Measurements from ENCODE around the gene FCN1.

FCN1 gene

GRCh38 chr9:134909511-134910481 is 7.9 kb downstream of the FCN1 start:
- DNase-seq (ENCODE audit: low read depth, low spot score): no peak
- H3K36me3 ChIP-seq (ENCODE audit: insufficient read depth, low read length): no peaks in the 10 kb centered on the region
- H3K27ac ChIP-seq: no peak overlapping the region
- H3K9me3 ChIP-seq (ENCODE audit: low read depth, low read length): no peaks in the 10 kb centered on the region
- H3K9ac ChIP-seq (ENCODE audit: insufficient read length): no peak overlapping the region
- no peak overlapping the region for H3K4me3 ChIP-seq
- no peak for TF ChIP-seq POLR2AphosphoS5 (IDR thresholded peaks at IDR 0.05; ENCODE audit: borderline replicate concordance, low read depth, low read length)

GRCh38 chr9:134908524-134909309 is 9.0 kb downstream of the FCN1 start:
- Histone ChIP-seq H3K4me3 (no peak overlapping the region), H3K9me3 (ENCODE audit: low read depth, low read length) (no peaks in the 10 kb centered on the region), H3K36me3 (ENCODE audit: insufficient read depth, low read length) (no peaks in the 10 kb centered on the region), H3K9ac (ENCODE audit: insufficient read length) (no peak overlapping the region), H3K27ac (no peak overlapping the region)
- no peak for DNase-seq (ENCODE audit: low read depth, low spot score)
- TF ChIP-seq EZH2 (IDR thresholded peaks at IDR 0.05): no peak
- no peak for TF ChIP-seq POLR2AphosphoS5 (IDR thresholded peaks at IDR 0.05; ENCODE audit: borderline replicate concordance, low read depth, low read length)
- TF ChIP-seq FOXP2 (optimal IDR thresholded peaks at IDR 0.05; ENCODE audit: control extremely low read depth, extremely low read length, insufficient read depth): no peak

GRCh38 chr9:134902936-134903335 is 14.8 kb downstream of the FCN1 start:
- Histone ChIP-seq H3K9ac (ENCODE audit: insufficient read length) (no peak overlapping the region), H3K27ac (no peak overlapping the region), H3K4me3 (no peak overlapping the region), H3K9me3 (ENCODE audit: low read depth, low read length) (no peaks in the 10 kb centered on the region), H3K36me3 (ENCODE audit: insufficient read depth, low read length) (no peaks in the 10 kb centered on the region)
- no peak for DNase-seq (ENCODE audit: low read depth, low spot score)
- no peak for TF ChIP-seq POLR2AphosphoS5 (IDR thresholded peaks at IDR 0.05; ENCODE audit: borderline replicate concordance, low read depth, low read length)
- no peak for TF ChIP-seq EZH2 (IDR thresholded peaks at IDR 0.05)
- no peak for TF ChIP-seq FOXP2 (optimal IDR thresholded peaks at IDR 0.05; ENCODE audit: control extremely low read depth, extremely low read length, insufficient read depth)

GRCh38 chr9:134899818-134900217 is 17.9 kb downstream of the FCN1 start:
- Histone ChIP-seq H3K36me3 (ENCODE audit: insufficient read depth, low read length) (no peaks in the 10 kb centered on the region), H3K9ac (ENCODE audit: insufficient read length) (no peak overlapping the region), H3K9me3 (ENCODE audit: low read depth, low read length) (no peaks in the 10 kb centered on the region; the same call in 1 of the 2 replicates), H3K4me3 (no peak overlapping the region), H3K27ac (no peak overlapping the region)
- TF ChIP-seq FOXP2 (optimal IDR thresholded peaks at IDR 0.05; ENCODE audit: control extremely low read depth, extremely low read length, insufficient read depth) (no peak), POLR2AphosphoS5 (IDR thresholded peaks at IDR 0.05; ENCODE audit: borderline replicate concordance, low read depth, low read length) (no peak), EZH2 (IDR thresholded peaks at IDR 0.05) (no peak)
- DNase-seq (ENCODE audit: low read depth, low spot score): no peak

- no peak for DNase-seq (ENCODE audit: low read depth, low spot score)
- Histone ChIP-seq H3K9me3 (ENCODE audit: low read depth, low read length) (no peaks in the 10 kb centered on the region; the same call in 1 of the 2 replicates), H3K27ac (no peak overlapping the region), H3K4me3 (no peak overlapping the region), H3K36me3 (ENCODE audit: insufficient read depth, low read length) (no peaks in the 10 kb centered on the region), H3K9ac (ENCODE audit: insufficient read length) (no peak overlapping the region)
- TF ChIP-seq EZH2 (IDR thresholded peaks at IDR 0.05) (no peak), POLR2AphosphoS5 (IDR thresholded peaks at IDR 0.05; ENCODE audit: borderline replicate concordance, low read depth, low read length) (no peak), FOXP2 (optimal IDR thresholded peaks at IDR 0.05; ENCODE audit: control extremely low read depth, extremely low read length, insufficient read depth) (no peak)
Measured at GRCh38 chr9:134899168-134899567, 18.5 kb downstream of the FCN1 start.

GRCh38 chr9:134898319-134898718 is 19.4 kb downstream of the FCN1 start:
- DNase-seq (ENCODE audit: low read depth, low spot score): no peak
- no peaks in the 10 kb centered on the region; the same call in 1 of the 2 replicates for H3K9me3 ChIP-seq (ENCODE audit: low read depth, low read length)
- no peak overlapping the region for H3K27ac ChIP-seq
- H3K4me3 ChIP-seq: no peak overlapping the region
- H3K9ac ChIP-seq (ENCODE audit: insufficient read length): no peak overlapping the region
- no peaks in the 10 kb centered on the region for H3K36me3 ChIP-seq (ENCODE audit: insufficient read depth, low read length)
- TF ChIP-seq POLR2AphosphoS5 (IDR thresholded peaks at IDR 0.05; ENCODE audit: borderline replicate concordance, low read depth, low read length) (no peak), EZH2 (IDR thresholded peaks at IDR 0.05) (no peak), FOXP2 (optimal IDR thresholded peaks at IDR 0.05; ENCODE audit: control extremely low read depth, extremely low read length, insufficient read depth) (no peak)

- TF ChIP-seq FOXP2 (optimal IDR thresholded peaks at IDR 0.05; ENCODE audit: control extremely low read depth, extremely low read length, insufficient read depth) (no peak), POLR2AphosphoS5 (IDR thresholded peaks at IDR 0.05; ENCODE audit: borderline replicate concordance, low read depth, low read length) (no peak), EZH2 (IDR thresholded peaks at IDR 0.05) (no peak)
- Histone ChIP-seq H3K27ac (no peak overlapping the region), H3K36me3 (ENCODE audit: insufficient read depth, low read length) (no peaks in the 10 kb centered on the region), H3K9ac (ENCODE audit: insufficient read length) (no peak overlapping the region), H3K4me3 (no peak overlapping the region), H3K9me3 (ENCODE audit: low read depth, low read length) (no peaks in the 10 kb centered on the region; the same call in 1 of the 2 replicates)
- no peak for DNase-seq (ENCODE audit: low read depth, low spot score)
Measured at GRCh38 chr9:134897584-134898170, 20.0 kb downstream of the FCN1 start.

Data from SK-N-MC (cell line).